ENCODE results near the gene SLC7A8. TPM values are rescaled to one million over a fixed set of nuclear protein-coding genes. Genes with fewer than 3 reads are reported as not detected.

Gene SLC7A8
- polyA plus RNA-seq, 1 donor (not counting 4 experiments of a cell fraction or from before 2014, with no cell fraction given): 29.1 TPM

DNA sequence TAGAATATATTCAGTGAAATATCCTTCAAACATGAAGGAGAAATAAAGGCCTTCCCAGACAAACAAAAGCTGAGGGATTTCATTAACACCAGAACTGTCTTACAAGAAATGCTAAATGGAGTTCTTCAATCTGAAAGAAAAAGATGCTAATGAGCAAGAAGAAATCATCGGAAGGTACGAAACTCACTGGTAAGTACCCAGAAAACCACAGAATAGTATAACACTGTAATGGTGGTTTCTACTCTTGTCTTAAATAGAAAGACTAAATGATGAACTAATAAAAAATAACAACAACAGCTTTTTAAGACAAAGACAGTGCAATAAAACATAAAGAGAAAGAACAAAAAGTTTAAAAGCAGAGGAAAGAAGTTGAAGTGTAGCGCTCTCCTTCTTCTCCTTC is 35.6 kb upstream of the SLC7A8 start:
- Histone ChIP-seq H3K4me3 (ENCODE audit: control insufficient read depth in 2 of 3, extremely low read depth in 1 of 3, insufficient read depth in 2 of 3, low read depth in 1 of 3, low read length in 3 of 3) (no peak overlapping the region), H3K36me3 (ENCODE audit: control insufficient read depth in 2 of 2, extremely low read depth in 1 of 2, insufficient read depth in 2 of 2, low read length in 2 of 2) (no peaks in the 10 kb centered on the region), H3K27ac (ENCODE audit: control insufficient read depth, insufficient read depth, low read length) (no peak overlapping the region), H4K20me1 (ENCODE audit: control insufficient read depth, extremely low read depth, insufficient read depth, low read length) (no peaks in the 10 kb centered on the region), H3K4me1 (ENCODE audit: control insufficient read depth, extremely low read depth, insufficient read depth, low read length) (peaks cover 7% of the 10 kb centered on the region), H3K9me1 (ENCODE audit: control insufficient read depth, extremely low read depth, insufficient read depth, low read length) (no peaks in the 10 kb centered on the region), H3K27me3 (ENCODE audit: control insufficient read depth, extremely low read depth, insufficient read depth, low read length) (no peaks in the 10 kb centered on the region), H3K79me2 (ENCODE audit: control insufficient read depth, insufficient read depth, low read length) (no peaks in the 10 kb centered on the region), H3K9me3 (ENCODE audit: control insufficient read depth, low read depth, low read length) (no peaks in the 10 kb centered on the region), H2AFZ (ENCODE audit: control insufficient read depth, low read length) (no peak overlapping the region), H3K9ac (ENCODE audit: control insufficient read depth, extremely low read depth, insufficient read depth, low read length) (no peak overlapping the region), H3K4me2 (ENCODE audit: control insufficient read depth, extremely low read depth, insufficient read depth, low read depth, low read length) (no peak overlapping the region)
- no peak for FAIRE-seq
- DNase-seq (ENCODE audit: low read depth, low spot score): no peak
- dilution Hi-C loops (cut with MboI; ENCODE audit: extremely low pct_ligation_motif_present, low sequenced_read_pairs): no loop called here
- no peak for TF ChIP-seq EZH2 (IDR thresholded peaks at IDR 0.05; ENCODE audit: low read length)
- TF ChIP-seq, protein P1, sequence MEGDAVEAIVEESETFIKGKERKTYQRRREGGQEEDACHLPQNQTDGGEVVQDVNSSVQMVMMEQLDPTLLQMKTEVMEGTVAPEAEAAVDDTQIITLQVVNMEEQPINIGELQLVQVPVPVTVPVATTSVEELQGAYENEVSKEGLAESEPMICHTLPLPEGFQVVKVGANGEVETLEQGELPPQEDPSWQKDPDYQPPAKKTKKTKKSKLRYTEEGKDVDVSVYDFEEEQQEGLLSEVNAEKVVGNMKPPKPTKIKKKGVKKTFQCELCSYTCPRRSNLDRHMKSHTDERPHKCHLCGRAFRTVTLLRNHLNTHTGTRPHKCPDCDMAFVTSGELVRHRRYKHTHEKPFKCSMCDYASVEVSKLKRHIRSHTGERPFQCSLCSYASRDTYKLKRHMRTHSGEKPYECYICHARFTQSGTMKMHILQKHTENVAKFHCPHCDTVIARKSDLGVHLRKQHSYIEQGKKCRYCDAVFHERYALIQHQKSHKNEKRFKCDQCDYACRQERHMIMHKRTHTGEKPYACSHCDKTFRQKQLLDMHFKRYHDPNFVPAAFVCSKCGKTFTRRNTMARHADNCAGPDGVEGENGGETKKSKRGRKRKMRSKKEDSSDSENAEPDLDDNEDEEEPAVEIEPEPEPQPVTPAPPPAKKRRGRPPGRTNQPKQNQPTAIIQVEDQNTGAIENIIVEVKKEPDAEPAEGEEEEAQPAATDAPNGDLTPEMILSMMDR (optimal IDR thresholded peaks at IDR 0.05 in 1 of 3, IDR thresholded peaks at IDR 0.05 in 1 of 3, conservative IDR thresholded peaks at IDR 0.05 in 1 of 3; ENCODE audit: extremely low read depth in 1 of 3, insufficient read depth in 2 of 3, low read length in 3 of 3): no peak

DNA sequence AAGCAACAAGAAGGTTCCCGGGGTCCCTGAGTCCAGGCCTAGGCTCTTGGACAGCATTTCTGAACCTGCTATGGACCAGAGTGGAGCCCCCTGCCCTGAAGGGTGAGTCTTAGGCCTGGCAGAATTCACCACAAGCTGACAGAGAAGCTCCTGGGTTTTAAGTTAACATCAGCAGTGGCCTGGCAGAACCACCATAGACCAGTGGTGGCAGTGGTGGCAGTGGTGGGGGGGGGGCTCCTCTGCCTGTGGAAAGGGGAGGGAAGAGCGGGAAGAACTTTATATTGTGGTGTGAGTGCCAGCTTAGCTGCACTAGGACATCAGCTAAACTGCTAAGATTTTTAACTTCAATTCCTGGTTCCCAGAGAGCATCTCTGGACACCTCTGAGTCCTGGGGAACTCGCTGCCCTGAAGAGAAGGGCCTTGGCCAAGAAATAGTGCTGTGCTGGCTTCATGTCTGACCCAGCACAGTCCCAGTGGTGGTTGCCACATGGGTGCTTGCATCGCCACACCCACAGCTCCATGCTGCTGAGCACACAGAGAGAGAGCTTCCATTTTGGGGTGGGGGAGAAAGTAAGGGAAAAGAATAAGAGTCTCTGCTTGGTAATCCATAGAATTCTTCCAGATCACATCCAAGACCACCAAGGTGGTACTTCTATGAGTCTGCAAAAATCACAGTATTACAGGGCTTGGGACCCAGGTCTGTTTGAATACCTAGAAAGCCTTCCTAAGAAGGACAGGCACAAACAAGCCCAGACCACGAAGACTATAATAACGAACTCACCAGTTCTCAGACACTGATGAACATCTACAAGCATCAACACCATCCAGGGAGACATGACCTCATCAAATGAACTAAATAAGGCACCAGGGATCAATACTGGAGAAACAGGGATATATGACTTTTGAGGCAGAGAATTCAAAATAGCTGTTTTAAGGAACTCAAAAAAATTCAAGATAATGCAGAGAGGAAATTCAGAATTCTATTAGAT is 33.9 kb upstream of the SLC7A8 start:
- H3K27ac ChIP-seq (ENCODE audit: control insufficient read depth, insufficient read depth, low read length): no peak overlapping the region
- TF ChIP-seq EZH2 (IDR thresholded peaks at IDR 0.05; ENCODE audit: low read length): no peak
- TF ChIP-seq, protein P1 (optimal IDR thresholded peaks at IDR 0.05 in 1 of 3, IDR thresholded peaks at IDR 0.05 in 1 of 3, conservative IDR thresholded peaks at IDR 0.05 in 1 of 3; ENCODE audit: extremely low read depth in 1 of 3, insufficient read depth in 2 of 3, low read length in 3 of 3): no peak
- no peaks in the 10 kb centered on the region for H3K27me3 ChIP-seq (ENCODE audit: control insufficient read depth, extremely low read depth, insufficient read depth, low read length)
- H3K4me3 ChIP-seq (ENCODE audit: control insufficient read depth in 2 of 3, extremely low read depth in 1 of 3, insufficient read depth in 2 of 3, low read depth in 1 of 3, low read length in 3 of 3): no peak overlapping the region
- FAIRE-seq (peak; percentile 69), DNase-seq (ENCODE audit: low read depth, low spot score) (no peak)
- H3K36me3 ChIP-seq (ENCODE audit: control insufficient read depth in 2 of 2, extremely low read depth in 1 of 2, insufficient read depth in 2 of 2, low read length in 2 of 2): no peaks in the 10 kb centered on the region
- peak overlapping the region; percentile 82 for H2AFZ ChIP-seq (ENCODE audit: control insufficient read depth, low read length)
- H4K20me1 ChIP-seq (ENCODE audit: control insufficient read depth, extremely low read depth, insufficient read depth, low read length): no peaks in the 10 kb centered on the region
- no peaks in the 10 kb centered on the region for H3K79me2 ChIP-seq (ENCODE audit: control insufficient read depth, insufficient read depth, low read length)
- dilution Hi-C loops (cut with MboI; ENCODE audit: extremely low pct_ligation_motif_present, low sequenced_read_pairs): no loop called here
- peaks cover 7% of the 10 kb centered on the region for H3K4me1 ChIP-seq (ENCODE audit: control insufficient read depth, extremely low read depth, insufficient read depth, low read length)
- peak overlapping the region; percentile 46 for H3K4me2 ChIP-seq (ENCODE audit: control insufficient read depth, extremely low read depth, insufficient read depth, low read depth, low read length)
- H3K9me3 ChIP-seq (ENCODE audit: control insufficient read depth, low read depth, low read length): no peaks in the 10 kb centered on the region
- H3K9ac ChIP-seq (ENCODE audit: control insufficient read depth, extremely low read depth, insufficient read depth, low read length): no peak overlapping the region
- H3K9me1 ChIP-seq (ENCODE audit: control insufficient read depth, extremely low read depth, insufficient read depth, low read length): no peaks in the 10 kb centered on the region

Measured in keratinocyte (primary cell).